WERI-Rb-1 (cell line): ENCODE results near the gene GPALPP1.

Source experiments
- DNase-seq: peaks from one replicate; pipeline ENCODE4 v3.0.0-alpha.2; 2020
- H3K27ac ChIP-seq: fragments of 250-450 bp; sonication (Bioruptor Pico); 2 replicates; pipeline ENCODE4 v1.5.1; 2020; ENCODE audit warnings: mild to moderate bottlenecking, moderate library complexity
- H3K27me3 ChIP-seq: fragments of 250-450 bp; sonication (Bioruptor Pico); 2 replicates; pipeline ENCODE4 v1.5.1; 2021; ENCODE audit warnings: mild to moderate bottlenecking, low read depth, moderate library complexity; ENCODE audit not compliant: insufficient read depth, severe bottlenecking
- H3K36me3 ChIP-seq: fragments of 250-450 bp; sonication (Bioruptor Pico); 2 replicates; pipeline ENCODE4 v1.5.1; 2020; ENCODE audit warnings: mild to moderate bottlenecking, moderate library complexity
- H3K4me3 ChIP-seq: 2 replicates; pipeline ENCODE4 v1.5.1; 2011; ENCODE audit warnings: low read depth, mild to moderate bottlenecking, control low read depth, low read length
- H3K9me3 ChIP-seq: fragments of 250-450 bp; sonication (Bioruptor Pico); 2 replicates; pipeline ENCODE4 v1.5.1; 2021; ENCODE audit warnings: mild to moderate bottlenecking, moderate library complexity; ENCODE audit not compliant: severe bottlenecking
- TF ChIP-seq, protein P1 (sequence below): IDR thresholded peaks from 2 replicates; pipeline ENCODE4 v1.5.1; 2011; ENCODE audit warnings: low read depth, mild to moderate bottlenecking, control low read depth, inconsistent platforms, low read length

Gene GPALPP1

DNA sequence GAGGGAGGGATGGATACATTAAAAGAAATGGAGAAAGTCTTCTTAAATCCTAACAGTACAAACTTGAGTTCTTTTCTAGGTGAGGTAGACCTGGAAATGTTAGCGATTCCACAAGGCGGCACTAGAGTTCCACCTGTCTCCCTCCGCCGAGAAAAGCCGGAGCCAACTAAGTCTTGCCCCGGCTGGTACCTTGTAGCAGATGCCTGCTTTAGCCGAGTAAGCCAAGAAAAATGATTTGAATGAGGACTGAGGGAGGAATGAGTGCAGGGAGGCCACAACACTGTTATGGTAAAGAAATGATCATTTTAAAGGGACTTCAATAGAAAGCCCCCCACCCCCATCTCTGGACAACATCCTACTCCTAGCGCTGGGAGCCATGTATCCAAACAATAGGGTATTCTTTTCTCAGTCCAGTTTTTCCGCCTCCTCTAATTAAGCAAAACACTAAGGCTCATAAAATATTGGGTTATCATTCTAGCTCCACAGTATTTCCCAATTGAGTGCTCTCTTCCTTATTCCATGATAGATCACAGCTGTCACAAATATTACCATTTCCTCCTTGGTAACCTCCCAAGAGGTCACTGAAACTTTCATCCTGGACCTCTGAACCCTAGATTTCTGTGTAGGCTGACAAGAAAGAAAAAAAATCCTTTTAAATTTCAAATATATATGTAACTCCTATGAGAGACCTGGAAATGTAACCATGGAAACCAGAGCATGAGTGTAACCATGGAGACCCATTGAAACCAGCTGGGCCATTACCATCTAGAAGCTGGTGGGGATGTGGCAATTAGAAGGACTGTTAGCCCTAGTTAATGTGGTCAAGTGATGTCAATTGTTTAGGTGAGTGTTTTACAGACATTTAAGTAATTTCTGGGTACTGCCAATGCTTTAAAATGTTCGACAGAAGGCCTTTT is 58.3 kb downstream of the GPALPP1 start:
- TF ChIP-seq, protein P1, sequence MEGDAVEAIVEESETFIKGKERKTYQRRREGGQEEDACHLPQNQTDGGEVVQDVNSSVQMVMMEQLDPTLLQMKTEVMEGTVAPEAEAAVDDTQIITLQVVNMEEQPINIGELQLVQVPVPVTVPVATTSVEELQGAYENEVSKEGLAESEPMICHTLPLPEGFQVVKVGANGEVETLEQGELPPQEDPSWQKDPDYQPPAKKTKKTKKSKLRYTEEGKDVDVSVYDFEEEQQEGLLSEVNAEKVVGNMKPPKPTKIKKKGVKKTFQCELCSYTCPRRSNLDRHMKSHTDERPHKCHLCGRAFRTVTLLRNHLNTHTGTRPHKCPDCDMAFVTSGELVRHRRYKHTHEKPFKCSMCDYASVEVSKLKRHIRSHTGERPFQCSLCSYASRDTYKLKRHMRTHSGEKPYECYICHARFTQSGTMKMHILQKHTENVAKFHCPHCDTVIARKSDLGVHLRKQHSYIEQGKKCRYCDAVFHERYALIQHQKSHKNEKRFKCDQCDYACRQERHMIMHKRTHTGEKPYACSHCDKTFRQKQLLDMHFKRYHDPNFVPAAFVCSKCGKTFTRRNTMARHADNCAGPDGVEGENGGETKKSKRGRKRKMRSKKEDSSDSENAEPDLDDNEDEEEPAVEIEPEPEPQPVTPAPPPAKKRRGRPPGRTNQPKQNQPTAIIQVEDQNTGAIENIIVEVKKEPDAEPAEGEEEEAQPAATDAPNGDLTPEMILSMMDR = peak; percentile 87
- no peak overlapping the region for H3K27ac ChIP-seq
- DNase-seq = peak; percentile 78
- H3K36me3 ChIP-seq = no peaks in the 10 kb centered on the region
- H3K4me3 ChIP-seq = peak overlapping the region; percentile 64
- no peaks in the 10 kb centered on the region for H3K9me3 ChIP-seq
- H3K27me3 ChIP-seq = no peaks in the 10 kb centered on the region

DNA sequence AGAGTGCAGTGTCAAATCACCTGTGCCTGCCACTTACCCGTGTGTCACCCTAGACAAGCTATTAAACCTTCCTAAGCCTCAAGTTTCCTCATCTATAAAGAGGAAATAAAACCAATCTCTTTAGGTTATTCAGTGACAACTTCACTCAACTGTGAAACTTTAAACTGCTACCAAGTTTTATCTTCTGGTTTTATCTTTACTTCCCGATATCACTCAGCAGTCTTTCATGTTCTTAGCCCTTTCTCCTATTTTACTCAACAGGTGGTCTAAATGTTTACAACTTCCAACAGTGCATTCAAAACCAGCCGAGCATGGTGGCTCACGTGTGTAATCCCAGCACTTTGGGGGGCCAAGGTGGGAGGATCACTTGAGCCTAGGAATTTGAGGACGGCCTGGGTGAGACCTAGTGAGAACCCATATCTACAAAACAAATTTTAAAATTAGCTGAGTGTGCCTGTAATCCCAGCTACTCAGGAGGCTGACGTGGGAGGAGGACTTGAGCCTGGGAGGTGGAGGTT is 59.6 kb downstream of the GPALPP1 start:
- TF ChIP-seq, protein P1 = no peak
- DNase-seq = no peak
- H3K27ac ChIP-seq = no peak overlapping the region
- H3K36me3 ChIP-seq = no peaks in the 10 kb centered on the region
- H3K27me3 ChIP-seq = no peaks in the 10 kb centered on the region
- H3K9me3 ChIP-seq = no peaks in the 10 kb centered on the region
- H3K4me3 ChIP-seq = no peak overlapping the region

DNA sequence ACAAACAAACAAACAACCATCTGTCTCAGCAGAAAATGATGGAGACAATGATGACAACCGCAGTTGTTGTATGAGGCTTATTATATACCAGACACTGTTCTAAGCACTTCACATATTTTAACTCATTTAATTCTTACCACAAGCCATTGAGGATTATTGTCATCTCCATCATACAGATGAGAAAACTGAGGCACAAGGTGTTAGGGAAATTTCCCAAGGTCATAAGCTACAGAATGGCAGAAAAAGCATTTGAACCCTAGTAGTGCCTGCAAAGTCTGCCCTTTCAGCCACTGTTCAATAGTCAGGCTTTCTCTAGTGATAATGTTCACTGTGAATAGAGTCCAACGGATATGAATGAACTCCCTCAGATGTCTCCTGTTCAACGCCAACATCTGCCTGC is 60.1 kb downstream of the GPALPP1 start:
- Histone ChIP-seq H3K4me3 (no peak overlapping the region), H3K27me3 (no peaks in the 10 kb centered on the region), H3K36me3 (no peaks in the 10 kb centered on the region), H3K9me3 (no peaks in the 10 kb centered on the region), H3K27ac (no peak overlapping the region)
- TF ChIP-seq, protein P1 = no peak
- DNase-seq = no peak

DNA sequence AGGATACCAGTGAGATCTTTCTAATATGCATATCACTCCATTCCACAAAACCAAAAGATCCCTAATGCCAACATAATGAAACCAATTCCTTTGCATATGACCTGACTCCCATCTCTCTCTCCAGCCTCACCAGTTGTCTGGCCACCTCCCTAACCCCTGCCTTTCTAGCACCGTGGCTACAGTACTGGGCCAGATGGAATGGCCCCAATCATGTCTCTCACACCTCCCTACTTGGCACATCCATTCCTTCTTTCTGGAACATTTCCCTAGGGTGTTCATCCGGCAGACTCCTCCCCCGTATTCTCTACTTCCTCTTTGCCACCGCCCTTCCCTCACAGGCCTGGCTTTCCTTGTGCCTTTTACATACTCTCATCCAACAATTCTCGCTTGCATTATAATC is 62.0 kb downstream of the GPALPP1 start:
- no peak for DNase-seq
- H3K36me3 ChIP-seq = no peaks in the 10 kb centered on the region
- no peak overlapping the region for H3K27ac ChIP-seq
- TF ChIP-seq, protein P1 = no peak
- H3K27me3 ChIP-seq = no peaks in the 10 kb centered on the region
- H3K4me3 ChIP-seq = no peak overlapping the region
- H3K9me3 ChIP-seq = no peaks in the 10 kb centered on the region

DNA sequence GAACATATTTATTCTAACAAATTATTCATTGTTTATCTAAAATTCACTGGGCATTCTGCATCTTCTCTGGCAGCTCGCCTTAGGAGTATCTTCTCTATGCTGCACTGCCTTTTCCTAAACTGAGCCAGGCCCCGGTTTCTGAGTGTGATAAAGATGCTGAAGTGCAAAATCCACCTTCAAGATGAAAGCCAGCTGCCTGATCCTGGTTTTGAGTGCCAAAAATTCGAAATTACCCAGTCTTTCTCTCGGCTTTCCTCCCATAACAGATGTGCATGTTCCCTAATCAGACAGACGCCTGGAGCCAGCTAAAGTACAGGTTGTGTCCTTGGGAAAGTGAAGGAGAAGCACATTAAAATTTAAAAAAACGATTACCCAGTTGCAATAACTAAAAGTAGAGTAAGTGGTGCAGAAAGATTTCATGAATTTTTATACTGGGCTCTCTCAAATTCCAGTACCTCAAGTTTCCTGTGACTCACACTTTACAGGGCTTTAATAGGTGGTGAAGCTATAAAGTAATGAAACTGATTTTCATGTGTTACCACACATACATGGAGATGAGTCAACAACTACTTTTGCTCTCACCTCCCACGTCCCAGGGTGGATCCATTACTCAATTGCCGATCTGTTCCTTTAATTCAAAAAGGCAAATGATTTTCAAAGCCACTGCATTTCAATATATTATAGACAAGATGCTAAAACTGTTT is 66.0 kb downstream of the GPALPP1 start:
- no peak for DNase-seq
- Histone ChIP-seq H3K9me3 (no peaks in the 10 kb centered on the region), H3K36me3 (no peaks in the 10 kb centered on the region), H3K4me3 (no peak overlapping the region), H3K27ac (no peak overlapping the region), H3K27me3 (no peaks in the 10 kb centered on the region)
- TF ChIP-seq, protein P1 = no peak
